Stimulated activated CD4-positive, alpha-beta T cell treated with anti-CD3 and anti-CD28 coated beads, Interleukin-4, amount 100 ng/mL, for 24 hours (primary cell): ENCODE data around the gene MRM2.
A peak's percentile ranks its signal among the peaks of the same experiment; 100 is the strongest.

Experiments
- DNase-seq: peaks from one replicate; pipeline ENCODE4 v3.0.0-alpha.2; 2020

The MRM2 gene

GRCh38 chr7:2245883-2246675, 4.1 kb upstream of the MRM2 start:
- no peak for DNase-seq

- DNase-seq, result no peak
Observed at GRCh38 chr7:2244404-2244995, 2.5 kb upstream of the MRM2 start.

GRCh38 chr7:2243458-2243857, 1.5 kb upstream of the MRM2 start:
- DNase-seq, result no peak

- peak; percentile 9 for DNase-seq
Observed at GRCh38 chr7:2242541-2243429, 780 bp upstream of the MRM2 start.

- DNase-seq, result no peak
Observed at GRCh38 chr7:2239242-2239641, 2.8 kb downstream of the MRM2 start.

- DNase-seq, result no peak
Observed at GRCh38 chr7:2237109-2237602, 4.8 kb downstream of the MRM2 start.

GRCh38 chr7:2233926-2234325, 8.1 kb downstream of the MRM2 start:
- DNase-seq, result no peak

- DNase-seq, result peak; percentile 88
Observed at GRCh38 chr7:2232766-2233520, 9.1 kb downstream of the MRM2 start, which contains the start of gene MAD1L1. Gene MAD1L1 (minus strand): TSS chr7:2232945. CDS start chr7:2230133, 2,812 bp downstream.

- peak; percentile 15 for DNase-seq
Observed at GRCh38 chr7:2231992-2232765, 9.8 kb downstream of the MRM2 start.

GRCh38 chr7:2230882-2231281, 11.1 kb downstream of the MRM2 start:
- no peak for DNase-seq

GRCh38 chr7:2230226-2230625, 11.8 kb downstream of the MRM2 start:
- DNase-seq, result no peak

- DNase-seq, result no peak
Observed at GRCh38 chr7:2229467-2229866, 12.5 kb downstream of the MRM2 start.

GRCh38 chr7:2228921-2229320, 13.1 kb downstream of the MRM2 start:
- DNase-seq, result no peak

- DNase-seq, result no peak
Observed at GRCh38 chr7:2227699-2228098, 14.3 kb downstream of the MRM2 start.

GRCh38 chr7:2225830-2226229, 16.2 kb downstream of the MRM2 start:
- no peak for DNase-seq

- no peak for DNase-seq
Observed at GRCh38 chr7:2225336-2225735, 16.7 kb downstream of the MRM2 start.

GRCh38 chr7:2224934-2225333, 17.1 kb downstream of the MRM2 start:
- no peak for DNase-seq

GRCh38 chr7:2224491-2224928, 17.5 kb downstream of the MRM2 start:
- DNase-seq, result no peak

- DNase-seq, result no peak
Observed at GRCh38 chr7:2223321-2223720, 18.7 kb downstream of the MRM2 start.

- DNase-seq, result no peak
Observed at GRCh38 chr7:2222516-2222915, 19.5 kb downstream of the MRM2 start.

- DNase-seq, result no peak
Observed at GRCh38 chr7:2220954-2221353, 21.1 kb downstream of the MRM2 start.

- no peak for DNase-seq
Observed at GRCh38 chr7:2220506-2220905, 21.5 kb downstream of the MRM2 start.
